Measurements from ENCODE around the gene EFL1.
"Not testable (repeated sequence)": the region's sequence is repeated elsewhere in the genome, so short reads cannot be mapped to it uniquely, and the experiment has no call there.

- TF ChIP-seq CTCF (IDR thresholded peaks at IDR 0.05; ENCODE audit: low read length); EZH2 (IDR thresholded peaks at IDR 0.05; ENCODE audit: borderline replicate concordance, low read length): not testable (repeated sequence)
Observed at GRCh38 chr15:82212201-82212600, 50.3 kb downstream of the EFL1 start.

Measured in OCI-LY1 (cell line).